ENCODE data around the gene CHST10.
"Not testable (repeated sequence)": the region's sequence is repeated elsewhere in the genome, so short reads cannot be mapped to it uniquely, and the experiment has no call there.

CHST10 gene

DNA sequence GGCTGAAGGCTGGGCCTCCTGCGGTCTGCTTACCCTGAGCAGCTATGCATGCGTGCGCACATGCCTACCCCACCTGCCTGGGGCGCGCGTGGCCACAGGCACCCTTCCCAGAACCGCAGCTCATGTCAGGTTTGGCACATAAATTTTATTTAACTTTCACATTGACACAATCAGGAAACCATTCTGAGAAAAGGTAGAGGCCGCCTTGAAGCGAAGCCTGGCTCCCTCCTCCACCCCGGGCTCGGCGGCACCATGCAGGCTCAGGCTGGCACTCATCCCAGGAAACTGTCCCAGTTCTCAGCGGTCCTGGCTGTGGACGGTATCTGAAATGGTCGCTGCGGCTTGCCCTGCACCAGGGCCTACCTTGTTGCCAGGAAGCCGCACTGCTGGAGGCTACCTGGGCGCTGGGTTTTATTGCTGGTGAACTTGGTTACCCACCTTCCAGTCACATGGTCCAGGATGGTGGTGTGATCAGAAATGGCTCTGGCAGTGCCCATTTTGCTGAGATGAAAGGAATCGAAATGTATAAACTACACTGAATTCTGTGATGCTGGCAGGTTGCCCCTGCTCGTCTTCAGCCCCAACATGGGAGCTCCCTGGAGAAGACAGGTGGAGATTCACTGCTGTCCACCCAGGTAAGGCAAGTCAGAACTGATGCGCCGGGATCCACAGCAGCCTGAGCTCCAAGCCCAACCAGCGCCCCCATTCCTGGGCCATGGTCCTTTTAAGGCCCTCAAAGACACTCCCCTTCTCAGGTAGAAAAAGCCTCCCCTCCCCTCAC, 25.5 kb downstream of the CHST10 start:
- DNase-seq = no peak

DNA sequence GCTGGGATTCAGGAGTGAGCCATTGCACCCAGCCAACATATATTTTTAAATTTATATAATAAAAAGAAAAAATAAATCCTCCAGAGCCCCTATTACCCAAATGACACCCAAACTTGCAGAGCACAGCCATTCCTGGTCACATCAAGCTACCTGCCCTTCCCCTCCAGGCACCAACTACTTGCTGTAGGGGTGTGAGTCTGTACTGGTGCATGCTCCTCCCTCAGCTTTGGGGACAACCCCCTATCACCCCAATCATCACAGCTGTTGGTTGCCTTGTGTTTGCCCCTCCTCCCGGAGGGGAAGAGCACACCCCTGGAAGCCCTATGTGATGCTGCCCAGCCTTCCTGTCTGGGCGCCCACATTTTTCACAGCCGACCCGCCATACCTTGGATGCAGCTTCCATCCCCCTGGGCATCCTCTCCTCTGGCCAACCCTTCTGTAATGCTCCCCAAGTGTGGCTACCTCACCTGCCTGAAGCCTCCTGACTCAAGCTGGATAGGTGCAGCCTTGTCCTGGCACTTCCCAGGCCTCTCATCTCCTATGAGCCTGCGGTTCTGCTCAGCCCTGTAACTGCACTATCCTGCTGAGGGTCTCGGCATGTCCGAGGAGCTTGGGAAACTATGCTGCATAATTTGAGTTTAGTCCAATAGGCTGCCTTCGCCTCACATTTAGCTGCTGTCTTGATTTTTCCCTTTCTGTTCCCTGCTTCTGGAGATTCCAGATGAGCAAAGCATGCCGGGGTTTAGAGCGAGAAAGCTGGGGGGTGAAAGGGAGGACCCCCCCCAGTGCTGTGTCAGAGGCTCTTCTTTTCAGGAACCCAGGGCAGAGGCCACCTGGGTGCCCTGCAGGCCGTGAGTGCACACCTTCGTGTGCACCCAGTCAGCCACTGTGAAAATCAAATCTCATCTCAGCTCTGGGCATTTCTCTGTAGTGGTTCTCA, 27.2 kb downstream of the CHST10 start:
- no peak for DNase-seq

GRCh38 chr2:100388703-100389102, 28.8 kb downstream of the CHST10 start:
- DNase-seq = no peak

GRCh38 chr2:100383954-100384353, 33.5 kb downstream of the CHST10 start:
- no peak for DNase-seq

GRCh38 chr2:100383306-100383705, 34.2 kb downstream of the CHST10 start:
- DNase-seq = no peak

GRCh38 chr2:100381240-100381639, 36.2 kb downstream of the CHST10 start:
- peak; percentile 22 for DNase-seq

DNA sequence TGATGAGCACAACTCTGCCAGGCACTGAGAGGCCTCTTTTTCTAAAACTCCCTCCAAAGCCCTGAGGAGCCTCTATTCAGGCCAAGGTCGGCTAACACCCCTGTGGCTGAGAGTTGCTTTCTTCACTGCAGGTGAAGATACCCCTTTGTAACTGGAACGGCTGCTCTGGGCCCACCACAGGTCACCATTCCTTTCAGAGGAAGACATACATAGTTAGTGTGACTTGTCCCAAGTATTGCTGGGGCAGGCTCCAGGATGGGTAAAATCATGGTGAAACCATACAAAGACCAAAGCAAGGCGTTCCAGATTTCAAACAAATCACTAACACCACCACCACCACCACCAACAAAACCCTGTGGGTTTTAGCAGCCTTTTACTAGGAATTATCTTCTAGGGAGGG, 36.8 kb downstream of the CHST10 start:
- DNase-seq = no peak

DNA sequence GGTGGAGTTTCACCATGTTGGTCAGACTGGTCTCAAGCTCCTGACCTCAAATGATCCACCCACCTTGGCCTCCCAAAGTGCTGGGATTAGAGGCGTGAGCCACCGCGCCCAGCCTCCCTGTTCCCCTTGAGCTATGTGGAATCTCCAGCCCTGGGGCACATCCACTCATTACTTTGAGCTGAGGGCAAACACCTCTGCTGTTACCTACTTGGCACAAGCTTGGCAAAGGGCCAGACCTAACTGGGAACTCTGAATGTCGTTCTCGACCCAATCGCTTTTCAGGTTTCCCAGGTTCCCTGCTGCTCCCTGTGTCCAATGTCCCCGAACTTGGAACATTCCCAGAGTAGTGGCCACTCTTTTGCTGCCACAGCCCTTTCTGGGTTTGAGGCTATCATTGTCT, 40.6 kb downstream of the CHST10 start:
- no peak for DNase-seq

DNA sequence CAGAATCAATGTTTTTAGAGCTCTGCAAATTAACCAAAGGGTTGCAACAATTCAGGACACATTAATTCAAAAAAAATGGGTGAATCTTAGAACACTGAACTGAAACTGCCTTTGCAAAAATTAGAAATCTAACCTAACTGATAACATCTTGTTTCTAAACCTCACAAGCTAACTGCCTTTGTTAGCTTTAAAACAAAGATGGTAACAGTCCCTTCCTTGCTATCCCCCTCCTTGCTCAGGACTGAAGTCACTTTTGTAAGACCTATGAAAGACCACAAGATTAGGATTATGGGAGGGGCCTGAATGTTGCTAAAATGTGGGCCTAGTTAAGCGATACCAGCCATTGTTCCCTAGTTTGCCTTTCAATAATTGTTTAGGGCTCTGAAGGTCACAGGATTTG, 50.3 kb downstream of the CHST10 start:
- DNase-seq = no peak

DNA sequence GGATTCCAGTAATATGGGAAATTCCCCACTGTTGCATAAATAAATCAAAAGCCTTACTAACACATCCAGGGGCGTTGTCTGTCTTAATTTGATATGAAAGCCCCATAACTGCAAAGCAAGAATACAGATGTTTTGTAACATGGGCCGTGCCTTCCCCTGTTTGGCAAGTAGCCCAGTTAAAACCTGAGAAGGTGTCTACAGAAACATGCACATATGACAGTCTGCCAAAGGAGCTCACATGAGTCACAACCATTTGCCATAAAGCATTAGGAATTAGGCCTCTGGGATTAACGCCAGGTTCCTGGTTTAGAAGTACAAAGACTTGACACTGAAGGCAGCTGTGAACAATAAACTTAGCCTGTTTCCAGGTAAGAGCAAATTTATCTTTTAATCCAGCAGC, 52.0 kb downstream of the CHST10 start:
- peak; percentile 43 for DNase-seq

- DNase-seq = not testable (repeated sequence)
Observed at GRCh38 chr2:100362269-100362668, 55.2 kb downstream of the CHST10 start.

DNA sequence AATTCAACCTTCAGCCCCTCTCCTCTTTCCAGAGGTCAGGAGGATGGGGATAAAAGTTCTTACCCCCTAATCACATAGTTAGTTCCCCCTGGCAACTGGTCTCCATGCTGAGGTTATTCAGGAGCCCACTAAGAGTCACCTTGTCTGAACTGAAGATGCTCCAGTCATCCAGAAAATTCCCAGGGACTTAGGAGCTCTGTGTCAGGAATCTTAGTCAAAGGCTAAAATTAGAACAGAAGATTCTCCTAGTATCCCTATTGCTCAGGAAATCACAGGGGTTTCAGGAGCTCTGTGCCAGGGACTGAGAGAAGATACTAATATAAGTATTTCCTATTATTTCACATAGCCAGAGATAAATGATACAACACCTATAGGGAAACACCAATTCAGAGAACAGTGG, 57.9 kb downstream of the CHST10 start:
- no peak for DNase-seq

DNA sequence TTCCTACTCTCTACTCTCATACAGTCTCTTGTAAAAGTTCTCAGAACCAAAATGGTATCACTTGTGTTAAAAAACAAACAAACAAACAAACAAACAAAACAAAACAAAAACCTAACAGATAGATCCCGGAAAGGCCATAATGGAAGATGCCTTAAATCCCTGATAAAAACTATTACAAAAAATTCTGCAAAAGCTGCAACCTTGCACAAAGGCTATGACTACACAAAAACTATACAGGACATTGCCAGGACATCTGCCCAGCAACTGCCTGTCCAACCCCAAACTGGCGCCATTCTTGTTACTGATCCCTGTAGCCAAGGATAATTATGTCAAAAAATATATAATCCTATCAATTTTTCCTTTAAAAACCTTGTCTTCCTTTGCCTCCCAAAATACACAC, 58.9 kb downstream of the CHST10 start:
- no peak for DNase-seq

DNA sequence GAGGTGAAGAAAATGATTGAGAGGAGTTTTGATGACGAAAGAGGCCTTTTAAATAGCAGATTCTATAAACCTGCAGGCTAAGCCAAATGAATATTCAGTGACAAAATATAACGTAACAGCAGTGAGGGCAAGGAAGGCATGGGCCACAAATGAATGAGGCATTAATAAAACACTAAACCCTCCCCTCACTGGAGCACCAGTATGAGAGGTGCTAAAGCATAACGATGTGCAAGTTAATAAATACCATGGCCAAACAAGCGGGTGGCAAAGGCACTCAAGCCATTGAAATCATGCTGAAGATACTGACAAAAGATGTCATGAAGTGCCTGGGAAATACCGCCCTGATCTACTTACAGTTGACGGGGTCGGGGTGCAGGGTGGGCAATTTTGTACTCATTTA, 64.9 kb downstream of the CHST10 start:
- no peak for DNase-seq

DNA sequence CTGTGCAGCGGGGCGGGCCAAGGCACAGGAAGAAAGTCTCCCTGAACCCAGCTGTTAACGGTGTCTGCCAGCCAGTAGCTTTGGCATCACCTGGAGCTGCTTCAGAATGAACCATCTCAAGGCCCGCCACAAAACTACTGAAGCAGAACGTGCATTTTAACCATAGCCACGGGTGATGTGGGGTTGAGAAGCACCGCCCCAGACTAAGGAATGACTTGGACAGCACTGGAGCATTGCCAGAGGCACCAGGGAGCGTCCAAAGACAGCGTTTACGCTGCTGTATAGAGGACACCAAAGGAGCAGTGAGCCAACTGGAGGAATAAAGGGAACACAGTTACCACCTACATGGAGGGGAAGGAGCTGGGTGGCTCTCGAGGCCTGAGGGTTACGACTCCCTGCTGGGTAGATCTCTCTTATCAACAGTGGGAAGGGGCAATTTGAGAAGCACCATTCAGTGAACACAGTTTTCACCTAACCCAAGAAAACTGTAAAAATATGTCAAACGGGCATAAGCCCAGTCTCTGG, 66.7 kb downstream of the CHST10 start:
- DNase-seq = no peak

DNA sequence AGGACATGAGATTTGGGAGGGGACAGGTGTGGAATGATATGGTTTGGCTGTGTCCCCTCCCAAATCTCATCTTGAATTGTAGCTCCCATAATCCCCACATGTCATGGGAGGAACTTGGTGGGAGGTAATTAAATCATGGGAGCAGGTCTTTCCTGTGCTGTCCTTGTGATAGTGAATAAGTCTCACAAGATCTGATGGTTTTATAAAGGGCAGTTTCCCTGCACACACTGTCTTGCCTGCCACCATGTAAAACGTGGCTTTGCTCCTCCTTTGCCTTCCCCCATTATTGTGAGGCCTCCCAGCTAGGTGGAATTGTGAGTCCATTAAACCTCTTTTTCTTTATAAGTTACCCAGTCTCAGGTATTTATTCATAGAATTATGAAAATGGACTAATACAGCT, 72.3 kb downstream of the CHST10 start:
- not testable (repeated sequence) for DNase-seq

DNA sequence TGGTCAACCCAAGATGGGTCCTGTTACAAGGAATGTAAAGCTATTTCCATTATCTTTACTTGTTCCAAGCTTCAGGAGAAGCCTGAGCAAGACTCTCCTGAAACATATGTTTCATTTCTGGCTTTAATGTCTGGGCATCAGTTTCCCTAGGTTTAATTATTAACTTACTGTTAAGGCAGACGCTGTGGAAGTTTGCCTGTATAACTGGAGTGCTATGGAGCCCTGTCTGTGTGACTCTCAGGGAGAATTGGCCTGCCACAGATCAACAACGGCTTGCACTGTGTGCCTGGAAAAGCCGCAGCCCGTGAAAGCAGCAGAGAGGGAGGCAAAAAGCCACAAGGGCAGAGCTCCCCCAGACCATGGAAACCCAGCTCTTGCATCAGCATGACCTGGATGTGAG, 73.0 kb downstream of the CHST10 start:
- no peak for DNase-seq

GRCh38 chr2:100342466-100342865, 75.0 kb downstream of the CHST10 start:
- not testable (repeated sequence) for DNase-seq

Measured in NCI-H446 treated with DMSO at 0.1 percent for 48 hours (cell line).